HepG2 (cell line): ENCODE measurements around the gene SYS1. TPM values are rescaled to one million over a fixed set of nuclear protein-coding genes. Genes with fewer than 3 reads are reported as not detected.

Experiments used
- CHCHD3 ChIP-seq: sonication (generic); formaldehyde crosslinking; IDR thresholded peaks from 2 replicates; pipeline ENCODE4 v1.8.0; 2022; ENCODE audit warnings: mild to moderate bottlenecking, missing genetic modification reagents, moderate library complexity
- FOSL1 ChIP-seq: sonication (generic); formaldehyde crosslinking; IDR thresholded peaks from 2 replicates; pipeline ENCODE4 v1.9.0; 2021; ENCODE audit warnings: missing genetic modification reagents, borderline replicate concordance
- KLF12 ChIP-seq: sonication (generic); formaldehyde crosslinking; IDR thresholded peaks from 2 replicates; pipeline ENCODE4 v1.4.0; 2020; ENCODE audit warnings: missing genetic modification reagents, borderline replicate concordance
- NFE2 ChIP-seq: sonication (generic); formaldehyde crosslinking; IDR thresholded peaks from 2 replicates; pipeline ENCODE4 v1.4.0; 2020; ENCODE audit warnings: missing genetic modification reagents
- PITX1 ChIP-seq: sonication (generic); formaldehyde crosslinking; IDR thresholded peaks from 2 replicates; pipeline ENCODE4 v1.5.1; 2020; ENCODE audit warnings: mild to moderate bottlenecking, missing genetic modification reagents
- RARA ChIP-seq: IDR thresholded peaks from 2 replicates; pipeline ENCODE4 v1.6.1; 2016; ENCODE audit warnings: missing genetic modification reagents, missing compliant biosample characterization
- REXO4 ChIP-seq: sonication (generic); formaldehyde crosslinking; IDR thresholded peaks from 2 replicates; pipeline ENCODE4 v1.8.0; 2022; ENCODE audit warnings: missing genetic modification reagents, mild to moderate bottlenecking, borderline replicate concordance
- RNF2 ChIP-seq: fragments of 450-650 bp; conservative IDR thresholded peaks from 2 replicates; pipeline ENCODE4 v1.6.1; 2016; ENCODE audit warnings: low read depth
- TMF1 ChIP-seq: sonication (generic); formaldehyde crosslinking; IDR thresholded peaks from 2 replicates; pipeline ENCODE4 v1.8.1; 2022; ENCODE audit warnings: low read depth, missing genetic modification reagents
- ZBTB3 ChIP-seq: sonication (generic); formaldehyde crosslinking; IDR thresholded peaks from 2 replicates; pipeline ENCODE4 v1.4.0; 2020; ENCODE audit warnings: low read depth, mild to moderate bottlenecking, moderate library complexity, missing genetic modification reagents, borderline replicate concordance
- ZMAT3 ChIP-seq: sonication (generic); formaldehyde crosslinking; conservative IDR thresholded peaks from 2 replicates; pipeline ENCODE4 v1.7.0; 2021; ENCODE audit warnings: missing genetic modification reagents
- ZMYM2 ChIP-seq: sonication (generic); formaldehyde crosslinking; IDR thresholded peaks from 2 replicates; pipeline ENCODE4 v1.8.0; 2022; ENCODE audit warnings: mild to moderate bottlenecking, missing genetic modification reagents
- ZNF225 ChIP-seq: sonication (generic); formaldehyde crosslinking; IDR thresholded peaks from 2 replicates; pipeline ENCODE4 v1.4.0; 2020; ENCODE audit warnings: mild to moderate bottlenecking, missing genetic modification reagents
- ZNF234 ChIP-seq: sonication (generic); formaldehyde crosslinking; conservative IDR thresholded peaks from 2 replicates; pipeline ENCODE4 v1.5.1; 2020; ENCODE audit warnings: mild to moderate bottlenecking, missing genetic modification reagents
- ZNF468 ChIP-seq: sonication (generic); formaldehyde crosslinking; IDR thresholded peaks from 2 replicates; pipeline ENCODE4 v1.8.0; 2022; ENCODE audit warnings: mild to moderate bottlenecking, moderate library complexity, missing genetic modification reagents
- ZNF570 ChIP-seq: sonication (generic); formaldehyde crosslinking; IDR thresholded peaks from 2 replicates; pipeline ENCODE4 v1.4.0; 2020; ENCODE audit warnings: mild to moderate bottlenecking, missing genetic modification reagents, borderline replicate concordance
- ZNF777 ChIP-seq: sonication (generic); formaldehyde crosslinking; IDR thresholded peaks from 2 replicates; pipeline ENCODE4 v1.4.0; 2020; ENCODE audit warnings: missing genetic modification reagents
- polyA plus RNA-seq, 8 experiments: library from polyadenylated mRNA; depleted of rRNA in 3 of 8; stranded (reverse) in 7 of 8; unstranded in 1 of 8; fragments of >200 nt; fragmentation: Illumina TruSeq in 4 of 8; extraction: Trizol in 4 of 8; gene quantifications; 2 replicates each; pipeline versions ENCODE4 v1.2.1 to v1.2.3, GENCODE V29; 2011 to 2016; ENCODE audit warnings: low read depth in 4 of 8, missing spikeins in 1 of 8, mixed read lengths in 1 of 8; ENCODE audit not compliant: insufficient read depth in 1 of 8
- total RNA-seq, 5 experiments: library from RNA; depleted of rRNA; stranded (reverse); fragments of >200 nt; fragmentation: Illumina TruSeq; extraction: Trizol; gene quantifications; 2 replicates each; pipeline ENCODE4 v1.2.3, GENCODE V29; 2016; ENCODE audit warnings: low read depth in 1 of 5
- TF ChIP-seq, protein P1 (sequence below): sonication (generic); formaldehyde crosslinking; IDR thresholded peaks from 2 replicates; pipeline ENCODE4 v1.4.0; 2020; ENCODE audit warnings: missing genetic modification reagents, borderline replicate concordance
- TF ChIP-seq, protein P2 (sequence below): IDR thresholded peaks from 2 replicates; pipeline ENCODE4 v1.6.1; 2012; ENCODE audit warnings: low read length, improper control_type of control experiment
- TF ChIP-seq, protein P3 (sequence below): sonication (generic); formaldehyde crosslinking; IDR thresholded peaks from 2 replicates; pipeline ENCODE4 v1.4.0; 2020; ENCODE audit warnings: missing genetic modification reagents
- TF ChIP-seq, protein P4 (sequence below): fragments of 450-650 bp; IDR thresholded peaks from 2 replicates; pipeline ENCODE4 v1.6.1; 2017

Gene SYS1
- total and polyA plus RNA-seq, 2 of the 13 experiments (the other 11 are each of a cell fraction or from before 2014, with no cell fraction given), result 38.3 to 65.6 TPM

GRCh38 chr20:45415822-45416637 is 53.1 kb downstream of the SYS1 start, which contains the start of gene PIGT (continued):
- TF ChIP-seq REXO4, result no peak
- peak; percentile 96 for TF ChIP-seq ZNF225
- TF ChIP-seq CHCHD3 (CRISPR knock-in tag), result peak; percentile 90; the same call in 1 of the 2 replicates
- TF ChIP-seq ZNF468 (CRISPR knock-in tag), result peak; percentile 90; the same call in 1 of the 2 replicates
- TF ChIP-seq RNF2, result peak; percentile 96
- TF ChIP-seq, protein P1, sequence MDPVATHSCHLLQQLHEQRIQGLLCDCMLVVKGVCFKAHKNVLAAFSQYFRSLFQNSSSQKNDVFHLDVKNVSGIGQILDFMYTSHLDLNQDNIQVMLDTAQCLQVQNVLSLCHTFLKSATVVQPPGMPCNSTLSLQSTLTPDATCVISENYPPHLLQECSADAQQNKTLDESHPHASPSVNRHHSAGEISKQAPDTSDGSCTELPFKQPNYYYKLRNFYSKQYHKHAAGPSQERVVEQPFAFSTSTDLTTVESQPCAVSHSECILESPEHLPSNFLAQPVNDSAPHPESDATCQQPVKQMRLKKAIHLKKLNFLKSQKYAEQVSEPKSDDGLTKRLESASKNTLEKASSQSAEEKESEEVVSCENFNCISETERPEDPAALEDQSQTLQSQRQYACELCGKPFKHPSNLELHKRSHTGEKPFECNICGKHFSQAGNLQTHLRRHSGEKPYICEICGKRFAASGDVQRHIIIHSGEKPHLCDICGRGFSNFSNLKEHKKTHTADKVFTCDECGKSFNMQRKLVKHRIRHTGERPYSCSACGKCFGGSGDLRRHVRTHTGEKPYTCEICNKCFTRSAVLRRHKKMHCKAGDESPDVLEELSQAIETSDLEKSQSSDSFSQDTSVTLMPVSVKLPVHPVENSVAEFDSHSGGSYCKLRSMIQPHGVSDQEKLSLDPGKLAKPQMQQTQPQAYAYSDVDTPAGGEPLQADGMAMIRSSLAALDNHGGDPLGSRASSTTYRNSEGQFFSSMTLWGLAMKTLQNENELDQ (CRISPR knock-in tag), result peak; percentile 44; the same call in 1 of the 2 replicates
- TF ChIP-seq ZNF777 (CRISPR knock-in tag), result 0 out of 2 replicates have a peak, but pooled peaks have one; percentile 48
- peak; percentile 62; the same call in 1 of the 2 replicates for TF ChIP-seq KLF12 (CRISPR knock-in tag)
- TF ChIP-seq FOSL1 (CRISPR knock-in tag), result peak; percentile 23; the same call in 1 of the 2 replicates
- no peak for TF ChIP-seq ZBTB3 (CRISPR knock-in tag)
- no peak for TF ChIP-seq ZNF570 (CRISPR knock-in tag)
- TF ChIP-seq, protein P2, sequence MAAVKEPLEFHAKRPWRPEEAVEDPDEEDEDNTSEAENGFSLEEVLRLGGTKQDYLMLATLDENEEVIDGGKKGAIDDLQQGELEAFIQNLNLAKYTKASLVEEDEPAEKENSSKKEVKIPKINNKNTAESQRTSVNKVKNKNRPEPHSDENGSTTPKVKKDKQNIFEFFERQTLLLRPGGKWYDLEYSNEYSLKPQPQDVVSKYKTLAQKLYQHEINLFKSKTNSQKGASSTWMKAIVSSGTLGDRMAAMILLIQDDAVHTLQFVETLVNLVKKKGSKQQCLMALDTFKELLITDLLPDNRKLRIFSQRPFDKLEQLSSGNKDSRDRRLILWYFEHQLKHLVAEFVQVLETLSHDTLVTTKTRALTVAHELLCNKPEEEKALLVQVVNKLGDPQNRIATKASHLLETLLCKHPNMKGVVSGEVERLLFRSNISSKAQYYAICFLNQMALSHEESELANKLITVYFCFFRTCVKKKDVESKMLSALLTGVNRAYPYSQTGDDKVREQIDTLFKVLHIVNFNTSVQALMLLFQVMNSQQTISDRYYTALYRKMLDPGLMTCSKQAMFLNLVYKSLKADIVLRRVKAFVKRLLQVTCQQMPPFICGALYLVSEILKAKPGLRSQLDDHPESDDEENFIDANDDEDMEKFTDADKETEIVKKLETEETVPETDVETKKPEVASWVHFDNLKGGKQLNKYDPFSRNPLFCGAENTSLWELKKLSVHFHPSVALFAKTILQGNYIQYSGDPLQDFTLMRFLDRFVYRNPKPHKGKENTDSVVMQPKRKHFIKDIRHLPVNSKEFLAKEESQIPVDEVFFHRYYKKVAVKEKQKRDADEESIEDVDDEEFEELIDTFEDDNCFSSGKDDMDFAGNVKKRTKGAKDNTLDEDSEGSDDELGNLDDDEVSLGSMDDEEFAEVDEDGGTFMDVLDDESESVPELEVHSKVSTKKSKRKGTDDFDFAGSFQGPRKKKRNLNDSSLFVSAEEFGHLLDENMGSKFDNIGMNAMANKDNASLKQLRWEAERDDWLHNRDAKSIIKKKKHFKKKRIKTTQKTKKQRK, result no peak
- TF ChIP-seq ZMYM2 (CRISPR knock-in tag), result no peak
- peak; percentile 97 for TF ChIP-seq ZMAT3 (CRISPR knock-in tag)
- TF ChIP-seq RARA (CRISPR knock-in tag), result 0 out of 2 replicates have a peak, but pooled peaks have one; percentile 42
- no peak for TF ChIP-seq ZNF234 (CRISPR knock-in tag)
- TF ChIP-seq PITX1 (CRISPR knock-in tag), result peak; percentile 73
- no peak for TF ChIP-seq NFE2
- TF ChIP-seq, protein P3, sequence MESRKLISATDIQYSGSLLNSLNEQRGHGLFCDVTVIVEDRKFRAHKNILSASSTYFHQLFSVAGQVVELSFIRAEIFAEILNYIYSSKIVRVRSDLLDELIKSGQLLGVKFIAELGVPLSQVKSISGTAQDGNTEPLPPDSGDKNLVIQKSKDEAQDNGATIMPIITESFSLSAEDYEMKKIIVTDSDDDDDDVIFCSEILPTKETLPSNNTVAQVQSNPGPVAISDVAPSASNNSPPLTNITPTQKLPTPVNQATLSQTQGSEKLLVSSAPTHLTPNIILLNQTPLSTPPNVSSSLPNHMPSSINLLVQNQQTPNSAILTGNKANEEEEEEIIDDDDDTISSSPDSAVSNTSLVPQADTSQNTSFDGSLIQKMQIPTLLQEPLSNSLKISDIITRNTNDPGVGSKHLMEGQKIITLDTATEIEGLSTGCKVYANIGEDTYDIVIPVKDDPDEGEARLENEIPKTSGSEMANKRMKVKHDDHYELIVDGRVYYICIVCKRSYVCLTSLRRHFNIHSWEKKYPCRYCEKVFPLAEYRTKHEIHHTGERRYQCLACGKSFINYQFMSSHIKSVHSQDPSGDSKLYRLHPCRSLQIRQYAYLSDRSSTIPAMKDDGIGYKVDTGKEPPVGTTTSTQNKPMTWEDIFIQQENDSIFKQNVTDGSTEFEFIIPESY, result no peak; the same call in 1 of the 2 replicates
- TF ChIP-seq, protein P4, sequence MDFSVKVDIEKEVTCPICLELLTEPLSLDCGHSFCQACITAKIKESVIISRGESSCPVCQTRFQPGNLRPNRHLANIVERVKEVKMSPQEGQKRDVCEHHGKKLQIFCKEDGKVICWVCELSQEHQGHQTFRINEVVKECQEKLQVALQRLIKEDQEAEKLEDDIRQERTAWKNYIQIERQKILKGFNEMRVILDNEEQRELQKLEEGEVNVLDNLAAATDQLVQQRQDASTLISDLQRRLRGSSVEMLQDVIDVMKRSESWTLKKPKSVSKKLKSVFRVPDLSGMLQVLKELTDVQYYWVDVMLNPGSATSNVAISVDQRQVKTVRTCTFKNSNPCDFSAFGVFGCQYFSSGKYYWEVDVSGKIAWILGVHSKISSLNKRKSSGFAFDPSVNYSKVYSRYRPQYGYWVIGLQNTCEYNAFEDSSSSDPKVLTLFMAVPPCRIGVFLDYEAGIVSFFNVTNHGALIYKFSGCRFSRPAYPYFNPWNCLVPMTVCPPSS, result no peak
- TF ChIP-seq TMF1 (CRISPR knock-in tag), result no peak; the same call in 1 of the 2 replicates
